Measurements from ENCODE around the gene PLAC8L1. TPM values are rescaled to one million over a fixed set of nuclear protein-coding genes. Genes with fewer than 3 reads are reported as not detected.

The PLAC8L1 gene
- polyA plus RNA-seq, 5 donors = 0.77 to 2.2 (median 1.1) TPM

- no peak for DNase-seq
These were observed 62.6 kb downstream of the PLAC8L1 start for GRCh38 chr5:146042628-146043279.

- no peak for DNase-seq
These were observed 64.1 kb downstream of the PLAC8L1 start for GRCh38 chr5:146041180-146041789.

DNA sequence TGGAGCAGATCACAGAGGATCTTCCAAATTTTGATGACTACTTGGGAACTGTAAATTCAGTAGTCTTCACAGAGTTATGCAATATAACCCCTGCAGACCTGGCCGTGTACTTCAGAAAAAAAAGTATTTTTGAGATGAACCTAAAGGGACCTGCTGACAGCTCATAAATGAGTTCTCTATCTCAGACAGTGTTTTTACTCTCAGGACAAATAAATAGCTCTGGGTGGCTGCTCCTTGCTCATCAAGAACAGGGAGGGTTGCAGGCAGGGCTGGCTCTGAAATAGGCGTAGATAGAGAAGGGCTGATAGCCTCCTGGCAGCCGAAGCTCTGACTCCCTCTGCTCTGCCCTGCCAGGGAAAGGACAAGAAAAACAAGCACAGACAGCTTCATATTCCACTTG, 64.8 kb downstream of the PLAC8L1 start:
- no peak for DNase-seq

DNA sequence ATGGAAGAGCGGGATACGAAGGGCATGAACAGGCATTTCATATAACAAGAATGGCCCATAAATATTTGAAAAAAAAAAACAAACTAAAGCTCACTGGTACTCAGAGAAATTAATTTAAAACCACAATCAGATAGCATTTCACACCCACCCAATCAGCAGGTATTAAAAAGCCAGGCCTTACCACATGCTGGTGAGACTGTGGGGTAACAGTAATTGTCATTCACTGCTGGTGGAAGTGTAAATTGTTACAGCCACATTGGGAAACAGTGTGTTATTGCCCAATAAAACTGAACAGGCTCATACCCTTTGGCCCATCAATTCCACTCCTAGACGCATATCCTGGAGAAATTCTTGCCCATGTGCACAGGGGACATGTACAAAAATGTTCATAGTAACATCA, 66.0 kb downstream of the PLAC8L1 start:
- no peak for DNase-seq

GRCh38 chr5:146034605-146035004, 70.8 kb downstream of the PLAC8L1 start:
- DNase-seq = no peak

Other genes with a start within 250 kb of the PLAC8L1 start
- not detected for gene GRXCR2, start 232.6 kb downstream of the PLAC8L1 start, polyA plus RNA-seq (ENCODE audit: insufficient read depth in 1 of 5, insufficient read length in 5 of 5, low replicate concordance in 1 of 5)
- 1 to 10 TPM in 1 of 5 donors, under 1 TPM in 4; 0.27 to 1.1 (median 0.58) TPM for gene SH3RF2, start 169.0 kb downstream of the PLAC8L1 start, polyA plus RNA-seq (ENCODE audit: insufficient read depth in 1 of 5, insufficient read length in 5 of 5, low replicate concordance in 1 of 5)
- 100 to 1,000 TPM; 116 to 163 (median 134) TPM for gene LARS1, start 77.1 kb upstream of the PLAC8L1 start, polyA plus RNA-seq (ENCODE audit: insufficient read depth in 1 of 5, insufficient read length in 5 of 5, low replicate concordance in 1 of 5)
- 10 to 100 TPM; 21.2 to 30.7 (median 28.5) TPM for gene RBM27, start 98.0 kb upstream of the PLAC8L1 start, polyA plus RNA-seq (ENCODE audit: insufficient read depth in 1 of 5, insufficient read length in 5 of 5, low replicate concordance in 1 of 5)
- under 1 TPM in 4 of 5 donors, not detected in 1; 0.06 to 0.13 (median 0.09) TPM for gene POU4F3, start 233.3 kb upstream of the PLAC8L1 start, polyA plus RNA-seq (ENCODE audit: insufficient read depth in 1 of 5, insufficient read length in 5 of 5, low replicate concordance in 1 of 5)